ENCODE measurements around the gene RARRES1.
"Not testable (repeated sequence)": the region's sequence is repeated elsewhere in the genome, so short reads cannot be mapped to it uniquely, and the experiment has no call there.

Gene RARRES1

DNA sequence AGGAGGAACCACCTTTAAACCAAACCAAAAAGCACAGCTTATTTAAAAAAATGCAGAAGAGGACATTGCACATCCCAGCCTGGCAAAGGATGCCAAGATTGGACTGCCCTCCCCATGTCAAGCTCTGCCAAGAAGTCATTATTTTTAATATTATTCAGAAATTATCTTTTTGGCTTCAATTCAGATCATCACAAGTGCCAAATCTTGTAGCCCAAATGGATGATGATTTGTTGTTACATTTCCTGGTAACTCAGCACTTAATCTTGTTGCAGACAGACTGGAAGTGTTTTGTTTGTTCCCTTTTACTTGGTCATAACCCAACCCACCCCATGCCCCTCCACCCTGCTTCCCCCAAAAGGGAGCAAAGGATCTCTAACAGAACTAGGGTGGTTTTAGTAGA, 31.7 kb downstream of the RARRES1 start:
- DNase-seq (ENCODE audit: extremely low read depth in 1 of 2, low read depth in 1 of 2): no peak

- DNase-seq (ENCODE audit: extremely low read depth in 1 of 2, low read depth in 1 of 2): no peak
Measured at GRCh38 chr3:158696618-158697017, 35.6 kb downstream of the RARRES1 start.

- DNase-seq (ENCODE audit: extremely low read depth in 1 of 2, low read depth in 1 of 2): not testable (repeated sequence)
Measured at GRCh38 chr3:158693866-158694456, 38.3 kb downstream of the RARRES1 start.

GRCh38 chr3:158685159-158685558, 47.1 kb downstream of the RARRES1 start:
- DNase-seq (ENCODE audit: extremely low read depth in 1 of 2, low read depth in 1 of 2): no peak

DNA sequence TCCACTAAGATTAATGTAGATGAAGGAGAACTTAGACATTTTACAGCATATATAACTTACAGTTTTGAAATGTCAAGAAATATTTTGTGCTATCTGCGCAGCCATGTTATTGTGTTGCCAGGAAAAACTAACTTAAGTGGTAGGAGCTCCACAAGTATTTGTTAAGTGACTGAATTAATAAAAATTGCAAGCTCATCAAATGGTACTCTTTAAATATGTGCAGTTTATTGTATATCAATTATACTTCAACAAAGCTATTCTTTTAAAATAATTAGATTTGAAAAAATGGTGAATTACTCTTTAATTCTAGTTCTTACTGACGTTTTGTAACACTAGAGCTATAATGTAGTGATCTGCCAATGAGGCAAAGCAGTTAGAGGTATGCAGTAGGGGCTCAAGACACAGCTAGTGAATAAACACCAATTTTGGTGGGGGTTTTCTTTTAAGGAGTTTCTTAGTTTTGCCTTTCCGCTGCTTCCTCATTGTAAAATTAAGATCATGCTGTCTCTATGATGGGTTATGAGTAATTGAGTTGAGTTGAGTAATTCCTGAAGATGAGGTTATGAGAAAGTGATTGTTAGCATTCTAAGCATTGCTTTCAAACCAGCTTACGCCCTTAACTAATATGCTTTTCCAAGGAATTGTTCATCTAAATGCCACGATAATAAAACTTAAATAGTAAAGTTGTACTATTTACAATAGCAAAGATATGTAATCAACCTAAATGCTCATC, 48.9 kb downstream of the RARRES1 start:
- DNase-seq (ENCODE audit: extremely low read depth in 1 of 2, low read depth in 1 of 2): no peak

GRCh38 chr3:158680861-158681260, 51.4 kb downstream of the RARRES1 start:
- no peak for DNase-seq (ENCODE audit: extremely low read depth in 1 of 2, low read depth in 1 of 2)

DNA sequence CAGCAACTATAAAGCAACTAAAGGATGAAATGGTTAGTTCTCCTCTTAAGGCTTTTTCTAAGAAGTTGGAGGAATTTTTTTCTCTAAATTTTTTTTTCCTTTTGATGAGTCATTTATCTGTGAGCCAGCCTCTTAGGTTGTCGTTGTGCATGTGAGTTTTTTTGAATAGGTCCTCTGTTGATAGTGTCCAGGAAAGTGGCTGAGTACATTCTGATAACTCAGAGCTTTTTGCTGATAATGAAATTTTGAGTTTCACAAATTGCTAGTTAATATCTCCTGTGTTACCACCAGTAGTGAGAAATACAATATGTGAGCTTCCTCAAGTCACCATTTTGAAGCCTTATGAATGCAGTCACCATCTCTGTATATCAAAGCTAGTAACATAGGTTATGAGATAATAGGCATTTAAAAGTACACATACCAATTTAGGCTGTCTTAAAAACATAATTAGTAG, 52.7 kb downstream of the RARRES1 start:
- no peak for DNase-seq (ENCODE audit: extremely low read depth in 1 of 2, low read depth in 1 of 2)

DNA sequence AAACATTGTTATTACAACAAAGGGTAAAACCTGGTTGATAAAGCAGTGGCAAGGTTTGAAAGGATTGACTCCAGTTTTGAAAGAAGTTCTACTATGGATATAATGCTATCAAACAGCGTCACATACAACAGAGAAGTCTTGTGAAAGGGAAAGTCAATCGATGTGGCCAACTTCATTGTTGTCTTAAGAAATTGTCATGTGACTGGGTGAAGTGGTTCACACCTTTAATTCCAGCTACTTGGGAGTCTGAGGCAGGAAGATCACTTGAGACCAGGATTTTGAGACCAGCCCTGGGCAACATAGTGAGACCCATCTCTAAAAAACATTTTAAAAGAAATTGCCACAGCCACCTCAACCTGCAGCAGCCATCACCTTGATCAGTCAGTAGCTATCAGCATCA, 53.6 kb downstream of the RARRES1 start:
- no peak for DNase-seq (ENCODE audit: extremely low read depth in 1 of 2, low read depth in 1 of 2)

- peak; percentile 48 to 52 for DNase-seq (ENCODE audit: extremely low read depth in 1 of 2, low read depth in 1 of 2)
Measured at GRCh38 chr3:158672215-158673176, 59.8 kb downstream of the RARRES1 start, which contains the start of gene LXN. Gene LXN (minus strand): TSS chr3:158672648. CDS start chr3:158672478, 170 bp downstream.

DNA sequence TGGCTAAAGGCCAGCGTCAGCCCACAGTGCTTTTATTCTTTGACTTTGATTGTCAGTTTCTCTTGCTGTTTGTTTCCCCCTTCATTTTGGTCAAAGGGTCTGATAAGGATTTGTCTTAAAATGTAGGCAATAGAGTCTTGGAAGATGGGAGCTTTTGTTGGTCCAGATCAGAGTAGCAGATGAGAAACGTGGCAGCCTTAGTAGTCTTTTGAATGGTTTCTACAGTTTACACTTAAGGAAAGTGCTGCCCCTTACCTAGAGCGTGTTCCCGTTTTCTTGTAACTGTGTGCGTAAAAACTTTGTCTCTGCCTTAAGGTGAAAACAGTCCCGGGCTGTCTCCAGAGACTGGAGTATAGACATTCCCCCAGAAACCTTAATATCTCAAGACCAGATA, 60.4 kb downstream of the RARRES1 start:
- no peak for DNase-seq (ENCODE audit: extremely low read depth in 1 of 2, low read depth in 1 of 2)

GRCh38 chr3:158668506-158668905, 63.8 kb downstream of the RARRES1 start:
- no peak for DNase-seq (ENCODE audit: extremely low read depth in 1 of 2, low read depth in 1 of 2)

DNA sequence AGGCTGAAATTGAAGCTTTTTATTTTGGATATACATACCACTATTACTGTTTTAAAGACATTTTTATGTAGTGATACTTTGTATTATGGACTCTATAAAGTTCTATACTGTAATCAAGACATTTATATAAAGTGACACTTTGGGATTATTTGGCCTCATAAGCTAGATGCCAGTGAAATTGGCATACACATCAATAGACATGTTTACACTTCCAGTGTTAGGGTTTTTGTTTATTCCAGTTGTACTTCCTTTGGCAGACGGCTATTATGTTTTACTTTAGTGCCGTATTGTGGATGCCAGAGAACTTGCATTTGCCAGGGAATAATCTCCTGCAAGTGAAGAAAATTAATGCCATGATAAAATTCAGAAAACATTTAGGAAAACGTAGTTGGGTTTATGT, 65.8 kb downstream of the RARRES1 start:
- no peak for DNase-seq (ENCODE audit: extremely low read depth in 1 of 2, low read depth in 1 of 2)

GRCh38 chr3:158663832-158664231, 68.4 kb downstream of the RARRES1 start:
- no peak for DNase-seq (ENCODE audit: extremely low read depth in 1 of 2, low read depth in 1 of 2)

- no peak for DNase-seq (ENCODE audit: extremely low read depth in 1 of 2, low read depth in 1 of 2)
Measured at GRCh38 chr3:158663246-158663645, 69.0 kb downstream of the RARRES1 start.

- no peak for DNase-seq (ENCODE audit: extremely low read depth in 1 of 2, low read depth in 1 of 2)
Measured at GRCh38 chr3:158660711-158661110, 71.5 kb downstream of the RARRES1 start.

GRCh38 chr3:158659454-158660237, 72.6 kb downstream of the RARRES1 start:
- peak in 1 of 2 donors; percentile 6 for DNase-seq (ENCODE audit: extremely low read depth in 1 of 2, low read depth in 1 of 2)

DNA sequence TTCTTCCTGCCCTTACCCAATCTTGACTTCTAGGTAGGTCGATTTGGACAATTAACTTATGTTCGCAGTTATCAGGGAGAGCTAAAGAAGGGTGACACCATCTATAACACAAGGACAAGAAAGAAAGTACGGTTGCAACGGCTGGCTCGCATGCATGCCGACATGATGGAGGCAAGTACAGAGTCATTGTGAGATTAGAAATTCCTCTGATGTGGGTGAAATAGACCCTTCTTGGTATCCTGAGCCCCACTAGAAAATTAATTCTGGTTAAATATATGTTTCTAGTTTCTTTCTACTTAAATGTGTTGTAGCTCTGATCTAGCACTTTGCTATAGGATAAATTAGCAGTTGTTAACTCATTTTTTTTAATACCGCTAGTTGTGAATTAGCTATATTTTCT, 73.4 kb downstream of the RARRES1 start:
- no peak for DNase-seq (ENCODE audit: extremely low read depth in 1 of 2, low read depth in 1 of 2)

DNA sequence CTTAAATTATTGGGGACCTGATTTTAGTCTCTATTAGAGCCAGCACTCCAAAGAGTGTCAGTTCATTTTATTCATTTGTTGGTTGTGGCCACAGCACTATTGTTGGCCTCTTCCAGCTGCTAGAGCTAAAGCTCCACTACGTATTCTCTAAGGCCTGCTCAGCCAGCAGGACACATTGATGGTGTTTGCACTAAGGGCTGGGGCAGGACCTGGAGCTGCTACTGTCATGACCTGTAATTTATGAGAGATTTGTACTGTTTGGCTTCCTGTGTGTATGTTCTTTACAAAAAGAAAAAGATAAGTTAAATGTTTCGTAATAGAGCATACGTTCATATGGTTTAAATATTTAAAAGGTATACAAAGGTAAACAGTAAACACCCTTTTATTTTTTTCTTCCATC, 79.8 kb downstream of the RARRES1 start:
- no peak for DNase-seq (ENCODE audit: extremely low read depth in 1 of 2, low read depth in 1 of 2)

GRCh38 chr3:158651192-158651591, 81.1 kb downstream of the RARRES1 start:
- no peak for DNase-seq (ENCODE audit: extremely low read depth in 1 of 2, low read depth in 1 of 2)

GRCh38 chr3:158649791-158650190, 82.5 kb downstream of the RARRES1 start:
- DNase-seq (ENCODE audit: extremely low read depth in 1 of 2, low read depth in 1 of 2): no peak
